HEK293 (cell line): ENCODE data around the gene RNH1.

ENCODE experiments used
- CTCF ChIA-PET: fragments of 350-600 bp; formaldehyde crosslinking; extraction: SDS; loops from one replicate; lab custom pipeline; 2021; ENCODE audit warnings: antibody characterized with exemption; lab: Yijun Ruan, JAX
- POLR2A ChIA-PET: fragments of 300-600 bp; formaldehyde crosslinking; extraction: SDS; loops from one replicate; lab custom pipeline; 2020; ENCODE audit warnings: antibody characterized with exemption, inconsistent platforms; lab: Yijun Ruan, JAX
- H3K27ac ChIP-seq: fragments of 200-500 bp; sonication (Bioruptor generic); 2 replicates; pipeline ENCODE4 v1.5.1; 2014; ENCODE audit warnings: low read depth, low read length, control low read depth, inconsistent platforms; ENCODE audit errors: extremely low read depth
- H3K36me3 ChIP-seq, 2 experiments: fragments of 200-500 bp in 1 of 2; sonication (Bioruptor generic) in 1 of 2; 1 replicate in 1 of 2; 2 replicates in 1 of 2; pipeline ENCODE4 v1.5.1; 2014 to 2017; ENCODE audit warnings: inconsistent platforms in 2 of 2, low read length in 2 of 2; ENCODE audit not compliant: control insufficient read depth in 2 of 2, insufficient read depth in 1 of 2
- H3K4me1 ChIP-seq: fragments of 200-500 bp; sonication (Bioruptor generic); 2 replicates; pipeline ENCODE4 v1.5.1; 2014; ENCODE audit warnings: mild to moderate bottlenecking, low read length, inconsistent platforms; ENCODE audit not compliant: control insufficient read depth, insufficient read depth
- H3K4me3 ChIP-seq: 2 replicates; pipeline ENCODE4 v1.5.1; 2011; ENCODE audit warnings: low read depth, mild to moderate bottlenecking, control low read depth, low read length, moderate library complexity
- H3K9me3 ChIP-seq: fragments of 200-500 bp; sonication (Bioruptor generic); 2 replicates; pipeline ENCODE4 v1.5.1; 2014; ENCODE audit warnings: low read depth, low read length, inconsistent platforms; ENCODE audit not compliant: control insufficient read depth, insufficient read depth
- FEZF1 ChIP-seq: fragments of 450-650 bp; formaldehyde crosslinking; IDR thresholded peaks from 2 replicates; pipeline ENCODE4 v1.5.1; 2016; ENCODE audit warnings: missing biosample characterization, missing genetic modification characterization
- KLF9 ChIP-seq: fragments of 450-650 bp; formaldehyde crosslinking; IDR thresholded peaks from 2 replicates; pipeline ENCODE4 v1.5.1; 2016; ENCODE audit warnings: missing biosample characterization, missing genetic modification characterization, low read depth
- SP7 ChIP-seq: fragments of 450-650 bp; formaldehyde crosslinking; IDR thresholded peaks from 2 replicates; pipeline ENCODE4 v1.5.1; 2016; ENCODE audit warnings: missing biosample characterization, missing genetic modification characterization
- ZNF138 ChIP-seq: fragments of 450-650 bp; formaldehyde crosslinking; IDR thresholded peaks from 2 replicates; pipeline ENCODE4 v1.5.1; 2016; ENCODE audit warnings: missing biosample characterization, missing genetic modification characterization, borderline replicate concordance
- ZNF140 ChIP-seq: fragments of 450-650 bp; formaldehyde crosslinking; IDR thresholded peaks from 2 replicates; pipeline ENCODE4 v1.5.1; 2016; ENCODE audit warnings: missing biosample characterization, missing genetic modification characterization
- ZNF155 ChIP-seq: fragments of 450-650 bp; formaldehyde crosslinking; IDR thresholded peaks from 2 replicates; pipeline ENCODE4 v1.5.1; 2016; ENCODE audit warnings: missing biosample characterization, missing genetic modification characterization
- ZNF24 ChIP-seq: fragments of 450-650 bp; formaldehyde crosslinking; IDR thresholded peaks from 2 replicates; pipeline ENCODE4 v1.5.1; 2016; ENCODE audit warnings: missing biosample characterization, missing genetic modification characterization
- ZNF311 ChIP-seq: fragments of 450-650 bp; formaldehyde crosslinking; IDR thresholded peaks from 2 replicates; pipeline ENCODE4 v1.5.1; 2017; ENCODE audit warnings: missing biosample characterization, missing genetic modification characterization, borderline replicate concordance
- ZNF391 ChIP-seq: fragments of 450-650 bp; formaldehyde crosslinking; IDR thresholded peaks from 2 replicates; pipeline ENCODE4 v1.5.1; 2016; ENCODE audit warnings: low read depth, missing biosample characterization, missing genetic modification characterization, borderline replicate concordance
- ZNF426 ChIP-seq: fragments of 450-650 bp; formaldehyde crosslinking; IDR thresholded peaks from 2 replicates; pipeline ENCODE4 v1.5.1; 2017; ENCODE audit warnings: missing biosample characterization, missing genetic modification characterization, mild to moderate bottlenecking, inconsistent platforms, moderate library complexity
- ZNF548 ChIP-seq: fragments of 450-650 bp; formaldehyde crosslinking; IDR thresholded peaks from 2 replicates; pipeline ENCODE4 v1.5.1; 2016; ENCODE audit warnings: missing biosample characterization, missing genetic modification characterization
- ZNF707 ChIP-seq: fragments of 450-650 bp; formaldehyde crosslinking; IDR thresholded peaks from 2 replicates; pipeline ENCODE4 v1.5.1; 2016; ENCODE audit warnings: missing biosample characterization, missing genetic modification characterization
- ZNF776 ChIP-seq: fragments of 450-650 bp; formaldehyde crosslinking; IDR thresholded peaks from 2 replicates; pipeline ENCODE4 v1.5.0; 2017; ENCODE audit warnings: missing biosample characterization, missing genetic modification characterization, borderline replicate concordance
- ZNF837 ChIP-seq: fragments of 450-650 bp; formaldehyde crosslinking; IDR thresholded peaks from 2 replicates; pipeline ENCODE4 v1.5.1; 2016; ENCODE audit warnings: missing biosample characterization, missing genetic modification characterization
- ZSCAN30 ChIP-seq: fragments of 450-650 bp; IDR thresholded peaks from 2 replicates; pipeline ENCODE4 v1.5.1; 2018; ENCODE audit warnings: missing biosample characterization, mild to moderate bottlenecking, missing genetic modification characterization, moderate library complexity

The RNH1 gene

GRCh38 chr11:499201-500076, 7.6 kb downstream of the RNH1 start:
- H3K27ac ChIP-seq: no peak overlapping the region
- ChIA-PET CTCF (no interaction called here), POLR2A (interaction anchor here (1.0 kb wide), 1 partner anchor 17 kb away, joined by 3 read pairs; no protein-coding TSS in a partner anchor)
- TF ChIP-seq ZNF155 (tag by site-specific recombination) (no peak), ZNF138 (tag by site-specific recombination) (no peak), ZNF837 (no peak)
- TF ChIP-seq, all 188 proteins: peak for 0
- H3K9me3 ChIP-seq: no peaks in the 10 kb centered on the region
- no peak overlapping the region for H3K4me3 ChIP-seq
- no peaks in the 10 kb centered on the region for H3K4me1 ChIP-seq
- peaks cover 0 to 76% of the 10 kb centered on the region in 2 experiments; a peak in 1 of 3 replicates for H3K36me3 ChIP-seq

- POLR2A ChIA-PET: interaction anchor here (1.0 kb wide), 2 partner anchors 8 to 17 kb away, joined by 3 to 5 read pairs; partner anchors contain the start of gene RNH1
- Histone ChIP-seq H3K4me1 (no peaks in the 10 kb centered on the region), H3K27ac (no peak overlapping the region), H3K9me3 (no peaks in the 10 kb centered on the region)
- no peak for TF ChIP-seq KLF9
- TF ChIP-seq ZNF776 (tag by site-specific recombination): no peak
- TF ChIP-seq SP7: no peak
- TF ChIP-seq ZNF548 (tag by site-specific recombination): no peak
- TF ChIP-seq, all 188 proteins: peak for 0
- H3K4me3 ChIP-seq: no peak overlapping the region
- CTCF ChIA-PET: no interaction called here
- H3K36me3 ChIP-seq: peaks cover 0 to 84% of the 10 kb centered on the region in 2 experiments; a peak in 1 of 3 replicates
Measured at GRCh38 chr11:498297-499181, 8.5 kb downstream of the RNH1 start.

- POLR2A ChIA-PET: interaction anchor here (1.0 kb wide), 1 partner anchor 9 kb away, joined by 5 read pairs; the partner anchor contains the start of gene RNH1
- TF ChIP-seq ZNF707 (tag by site-specific recombination) (no peak), ZNF391 (tag by site-specific recombination) (no peak), FEZF1 (tag by site-specific recombination) (no peak), ZNF140 (tag by site-specific recombination) (no peak), ZNF426 (tag by site-specific recombination) (no peak), ZSCAN30 (tag by site-specific recombination) (no peak), ZNF311 (tag by site-specific recombination) (no peak), ZNF24 (tag by site-specific recombination) (no peak)
- Histone ChIP-seq H3K4me3 (no peak overlapping the region), H3K36me3 (peaks cover 0 to 89% of the 10 kb centered on the region in 2 experiments; a peak in 1 of 3 replicates), H3K4me1 (no peaks in the 10 kb centered on the region), H3K9me3 (no peaks in the 10 kb centered on the region), H3K27ac (no peak overlapping the region)
- CTCF ChIA-PET: no interaction called here
Measured at GRCh38 chr11:497565-498296, 9.3 kb downstream of the RNH1 start.
